Activated CD4-positive, CD25-positive, alpha-beta regulatory T cell treated with anti-CD3 and anti-CD28 coated beads, Interleukin-2, amount 50 U/mL, for 24 hours (primary cell): ENCODE measurements around the gene CASZ1.

Experiments used
- ATAC-seq, 2 donors: fragments of 150-1000 bp; cut with Tn5 transposase; one replicate each; pipeline ENCODE4 v1.10.0; 2021; ENCODE audit warnings: mild to moderate bottlenecking in 1 of 2, moderate library complexity in 1 of 2

The CASZ1 gene

GRCh38 chr1:10703702-10704101, 92.7 kb downstream of the CASZ1 start:
- no peak for ATAC-seq

GRCh38 chr1:10701145-10701544, 95.3 kb downstream of the CASZ1 start:
- no peak for ATAC-seq

DNA sequence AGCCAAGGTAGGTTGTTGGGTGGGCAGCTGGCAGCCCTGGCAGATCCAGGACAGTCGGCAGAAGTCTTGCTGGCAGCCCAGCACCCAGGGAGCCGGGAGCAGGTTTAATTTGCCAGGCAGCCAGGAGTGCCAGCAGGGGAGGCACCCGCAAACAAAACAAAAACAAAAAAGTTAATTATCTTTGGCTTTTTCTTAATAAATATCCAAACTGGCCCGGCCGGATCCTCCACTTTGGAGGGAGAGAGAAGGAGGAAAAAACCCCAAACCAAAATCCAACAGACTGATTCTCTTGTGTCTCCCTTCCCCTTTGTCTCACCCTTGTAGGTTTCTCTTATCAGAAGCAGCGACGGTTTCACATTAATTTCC, 97.0 kb downstream of the CASZ1 start:
- no peak for ATAC-seq

DNA sequence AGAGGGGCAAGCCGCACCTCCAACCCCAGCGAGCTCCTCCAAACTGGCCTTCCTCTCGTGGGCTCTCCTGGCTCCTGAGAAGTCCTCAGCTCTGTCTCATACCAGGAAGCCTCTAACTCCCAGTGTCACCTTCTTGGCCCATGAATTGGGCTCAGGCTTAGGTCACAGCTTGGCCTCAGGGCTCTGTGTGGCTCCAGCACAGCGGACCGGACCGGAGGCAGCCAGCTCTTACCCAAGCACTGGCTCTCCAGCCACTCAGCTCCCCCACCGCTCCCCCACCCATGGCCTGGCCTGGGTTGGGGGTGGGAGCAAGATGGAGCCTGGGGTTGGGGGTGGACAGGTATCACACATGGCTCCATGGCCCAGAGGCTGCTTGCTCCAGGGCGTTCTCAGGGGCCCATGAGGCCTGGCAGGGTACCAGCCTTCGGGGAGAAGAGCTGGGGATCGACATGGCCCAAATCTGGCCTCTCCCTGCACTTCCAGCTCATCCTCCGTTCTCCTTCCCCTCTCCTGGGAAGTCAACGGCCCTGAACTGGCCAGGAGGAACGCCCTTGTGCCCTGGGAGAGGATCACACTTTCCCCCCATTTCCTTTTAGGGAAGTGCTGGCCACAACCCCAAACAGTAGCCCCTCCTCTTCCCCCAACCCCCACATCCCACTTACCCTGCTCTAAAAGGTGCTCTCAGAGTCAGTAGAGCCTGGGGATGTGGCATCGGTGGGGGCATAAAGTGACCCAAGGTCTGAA, 97.5 kb downstream of the CASZ1 start:
- no peak for ATAC-seq

DNA sequence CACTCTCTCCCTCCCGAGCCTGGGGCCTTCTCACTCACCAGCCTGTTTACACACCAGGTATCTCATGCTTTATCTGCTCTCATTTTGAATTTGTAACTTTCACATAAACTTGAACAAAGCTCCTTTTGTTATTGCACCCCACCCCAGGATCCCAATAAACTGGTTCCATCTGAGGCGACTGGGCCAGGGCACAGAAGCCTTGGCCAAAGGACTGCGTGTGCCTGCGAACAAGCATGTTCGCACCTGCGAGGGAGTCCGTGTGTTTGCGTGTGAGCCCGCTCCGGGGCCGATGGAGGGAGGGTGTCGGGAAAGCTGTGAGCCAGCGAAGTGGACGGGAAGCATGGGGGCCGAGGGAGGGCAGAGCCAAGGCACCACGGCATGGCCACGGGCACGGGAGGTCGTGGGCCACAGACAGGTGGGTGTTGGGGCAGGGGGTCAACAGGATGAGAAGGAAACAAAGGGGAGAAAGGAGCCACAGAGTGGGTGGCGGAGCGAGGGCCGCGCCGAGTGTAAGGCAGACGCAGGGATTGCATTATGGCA, 98.8 kb downstream of the CASZ1 start:
- no peak for ATAC-seq

GRCh38 chr1:10696977-10697376, 99.5 kb downstream of the CASZ1 start:
- ATAC-seq: peak; percentile 24 to 26

GRCh38 chr1:10694633-10695627, 101.5 kb downstream of the CASZ1 start:
- peak; percentile 60 to 66 for ATAC-seq

DNA sequence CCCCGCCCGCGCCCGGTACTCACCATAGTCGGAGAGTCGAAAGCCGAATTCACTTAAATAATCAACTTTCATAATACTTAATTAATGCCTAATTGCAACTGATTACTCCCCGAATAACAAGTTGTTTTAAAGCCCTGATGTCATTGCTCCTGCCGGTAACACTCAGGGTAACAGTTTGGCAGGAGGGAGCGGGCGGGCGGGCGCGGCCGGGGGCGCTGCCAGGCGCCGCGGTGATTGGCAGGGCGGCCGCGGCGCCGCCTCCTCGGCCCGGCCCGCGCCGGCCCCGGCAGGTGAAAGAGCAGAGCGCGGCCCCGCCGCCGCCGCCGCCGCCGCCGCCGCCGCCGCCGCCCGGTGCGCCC, 102.2 kb downstream of the CASZ1 start:
- ATAC-seq: peak; percentile 67 to 71

GRCh38 chr1:10693497-10694273, 102.8 kb downstream of the CASZ1 start:
- ATAC-seq: peak; percentile 14 to 23

DNA sequence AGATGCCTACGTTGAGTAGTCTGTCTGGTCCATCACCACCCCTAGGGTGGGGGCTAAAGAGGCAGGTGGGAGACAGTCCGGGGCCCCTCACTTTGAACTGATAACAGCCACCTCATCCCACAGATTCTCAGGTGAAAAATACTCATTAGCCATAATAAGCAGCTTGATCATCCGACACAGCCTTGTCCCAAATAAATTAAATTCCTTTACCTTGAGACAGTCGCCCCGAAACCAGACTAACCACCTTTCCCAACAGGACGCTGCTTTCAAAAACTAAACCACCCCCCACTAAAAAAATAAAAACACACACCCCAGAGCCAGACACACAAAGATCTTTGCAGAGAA, 103.3 kb downstream of the CASZ1 start:
- no peak for ATAC-seq

DNA sequence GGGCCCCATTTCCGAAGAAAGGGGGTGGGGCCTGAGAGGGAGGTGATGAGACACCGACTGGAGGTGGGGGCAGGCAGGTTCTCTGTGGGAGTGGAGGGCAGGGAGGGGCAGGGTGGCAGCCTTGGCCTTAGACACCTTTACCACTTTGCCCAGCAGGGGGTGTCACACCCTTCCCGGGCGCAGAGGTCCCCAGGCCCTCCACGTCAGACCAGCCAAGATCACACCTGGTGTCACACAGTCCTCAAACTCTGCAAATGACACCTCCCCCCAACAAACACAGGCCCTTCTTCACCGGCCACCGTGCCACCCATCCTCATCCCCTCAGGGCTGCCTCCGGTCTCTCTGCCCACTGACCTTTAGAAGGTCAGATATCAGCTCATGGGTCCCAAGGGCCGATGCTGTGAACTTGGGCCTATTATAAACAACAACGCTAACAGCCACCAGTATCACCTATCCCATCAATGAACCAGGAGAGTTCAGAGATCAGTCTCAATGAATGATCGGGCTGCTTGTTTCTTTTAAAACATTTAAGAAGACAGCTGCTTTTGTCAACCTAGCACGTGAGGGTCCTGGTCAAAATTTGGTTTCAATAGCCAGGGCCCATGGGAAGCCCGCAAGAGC, 103.9 kb downstream of the CASZ1 start:
- peak; percentile 36 to 45 for ATAC-seq

DNA sequence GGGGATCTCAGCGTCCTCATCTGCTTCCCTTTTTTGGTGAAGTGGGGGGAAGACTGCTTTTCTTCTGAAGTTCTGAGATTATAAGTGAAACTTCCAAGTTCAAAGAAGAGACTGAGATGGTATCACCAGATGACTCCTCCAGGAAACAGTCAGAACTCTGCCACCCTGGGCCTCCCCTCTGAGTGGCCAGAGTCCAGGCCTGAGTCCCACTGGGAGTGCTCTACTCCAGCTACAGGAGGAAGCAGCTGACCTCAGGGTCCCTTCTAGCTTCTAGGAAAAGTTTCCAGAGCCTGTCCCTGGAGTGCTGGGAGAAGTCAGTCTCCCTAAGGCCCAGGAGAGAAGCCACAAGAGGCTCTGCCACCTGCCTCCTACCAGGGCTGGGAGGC, 104.7 kb downstream of the CASZ1 start:
- no peak for ATAC-seq

GRCh38 chr1:10691075-10691739, 105.2 kb downstream of the CASZ1 start:
- ATAC-seq: no peak

DNA sequence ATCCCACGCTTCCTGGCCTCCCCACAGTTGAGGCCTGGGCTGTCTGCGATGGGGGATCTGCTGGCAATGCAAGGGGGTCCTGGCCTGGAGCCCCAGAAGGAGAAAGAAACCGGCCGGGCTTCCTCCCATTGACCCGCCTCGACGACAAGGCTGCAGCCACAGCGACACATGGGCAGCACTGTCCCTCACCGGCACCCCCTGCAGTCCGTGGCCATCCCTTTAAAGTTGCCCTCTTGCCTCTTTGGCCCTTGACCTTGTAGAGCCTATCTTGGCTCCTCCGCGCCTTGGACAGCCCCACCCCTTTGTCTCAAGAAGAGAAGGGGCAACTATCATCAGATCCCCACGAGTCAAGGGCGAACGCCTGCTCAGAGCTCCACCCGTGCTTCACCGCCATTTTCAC, 106.0 kb downstream of the CASZ1 start:
- ATAC-seq: no peak

- no peak for ATAC-seq
These were observed 108.0 kb downstream of the CASZ1 start for GRCh38 chr1:10688409-10688786.

DNA sequence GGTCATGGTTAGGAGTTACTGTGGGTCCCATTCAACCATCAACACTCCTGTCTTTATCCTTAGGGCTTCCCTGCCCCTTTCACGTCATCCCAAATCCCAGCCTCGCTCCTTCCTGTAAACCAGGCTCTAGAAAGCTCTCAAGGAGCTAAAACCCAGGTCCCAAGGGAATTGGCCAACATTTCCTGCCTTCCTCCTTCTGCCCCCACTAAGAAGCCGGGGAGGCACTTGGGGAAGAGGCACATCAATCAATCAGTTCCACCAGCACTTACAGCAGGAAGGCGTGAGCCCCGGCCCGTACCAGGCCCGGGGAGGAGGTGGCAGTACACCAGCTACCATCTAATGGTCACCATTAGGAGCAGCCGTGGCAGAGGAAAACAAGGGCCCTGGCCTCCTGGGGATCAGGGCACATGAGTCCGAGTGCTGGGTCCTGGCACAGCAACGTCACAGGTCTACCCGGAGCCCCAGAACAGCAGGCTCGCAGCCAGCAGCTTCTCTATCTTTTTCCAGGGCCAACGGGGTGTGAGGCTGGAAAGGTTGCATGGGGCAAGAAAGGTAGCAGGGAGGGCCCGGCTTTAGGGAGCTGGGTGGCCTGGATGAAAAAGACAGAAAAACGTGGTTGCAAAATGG, 108.6 kb downstream of the CASZ1 start:
- no peak for ATAC-seq

- no peak for ATAC-seq
These were observed 109.2 kb downstream of the CASZ1 start for GRCh38 chr1:10687251-10687651.

- ATAC-seq: no peak
These were observed 109.9 kb downstream of the CASZ1 start for GRCh38 chr1:10686404-10687040.

DNA sequence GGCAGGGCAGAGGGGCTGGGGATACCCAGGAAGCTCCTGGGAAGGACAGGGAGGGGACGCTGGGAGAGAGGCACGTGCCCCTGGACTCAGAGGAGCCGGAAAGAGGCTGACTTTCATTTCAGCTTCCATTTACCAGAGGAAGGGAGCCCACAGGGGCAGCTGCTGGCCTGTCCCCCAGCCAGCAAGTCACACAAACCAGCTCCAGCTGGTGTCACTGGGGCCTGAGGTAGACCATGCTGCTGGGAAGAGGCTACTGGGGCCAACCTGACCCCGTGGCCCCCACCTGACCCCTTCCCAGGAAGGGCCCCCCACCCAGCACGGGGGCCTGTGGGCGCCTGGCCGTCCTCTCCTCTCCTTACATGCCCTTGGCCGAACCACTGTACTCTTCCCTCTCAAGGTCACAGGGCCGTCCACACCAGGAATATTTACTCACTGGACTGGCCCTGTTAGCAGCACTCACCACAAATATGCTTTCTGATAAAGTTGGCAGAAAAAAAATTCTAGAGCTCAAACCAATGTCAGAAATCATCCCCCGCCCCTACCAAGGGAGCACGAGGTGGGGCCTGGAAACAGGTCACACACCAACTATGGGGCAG, 110.5 kb downstream of the CASZ1 start:
- no peak for ATAC-seq

DNA sequence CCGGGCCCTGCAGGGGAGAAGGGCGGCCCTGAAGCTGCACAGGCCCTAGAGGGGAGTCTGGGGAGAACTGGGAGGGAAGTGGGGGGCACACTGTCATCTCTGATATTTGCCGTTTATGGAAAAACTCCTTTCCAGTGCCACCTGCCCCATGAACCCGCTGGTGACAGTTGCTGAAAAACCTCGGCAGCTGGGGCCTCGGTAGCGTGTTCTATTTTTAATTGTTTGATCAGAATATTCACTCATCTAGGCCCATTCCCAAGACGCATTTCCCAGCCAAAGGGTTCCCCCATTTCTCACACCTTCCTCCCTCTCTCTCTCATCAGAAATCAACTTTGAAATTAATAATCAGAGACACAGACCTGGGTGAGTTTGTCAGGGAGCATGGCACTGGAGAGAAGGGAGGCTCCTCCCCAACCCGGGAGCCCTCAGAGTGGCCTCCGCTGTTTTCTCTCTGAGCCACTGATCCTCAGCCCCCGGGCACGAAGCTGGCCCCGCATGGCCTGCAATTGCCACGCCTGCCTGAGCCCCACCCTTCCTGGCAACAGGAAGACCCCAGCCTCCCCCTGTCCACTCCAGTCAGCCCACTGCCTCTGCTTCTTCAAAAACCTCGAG, 111.1 kb downstream of the CASZ1 start:
- ATAC-seq: no peak
